Activated naive CD8-positive, alpha-beta T cell (primary cell): ENCODE results near the gene ARF3.

Experiments used
- H3K27ac Mint-ChIP-seq: one replicate; pipeline ENCODE4 v1.8.0; 2021; ENCODE audit warnings: mixed read lengths
- H3K27me3 Mint-ChIP-seq: one replicate; pipeline ENCODE4 v1.8.0; 2021; ENCODE audit warnings: mixed read lengths
- H3K36me3 Mint-ChIP-seq: one replicate; pipeline ENCODE4 v1.8.0; 2021; ENCODE audit warnings: mixed read lengths
- H3K4me1 Mint-ChIP-seq: one replicate; pipeline ENCODE4 v1.8.0; 2021; ENCODE audit warnings: low read depth, mixed read lengths
- H3K4me3 Mint-ChIP-seq: one replicate; pipeline ENCODE4 v1.8.0; 2021; ENCODE audit warnings: mild to moderate bottlenecking, mixed read lengths
- H3K9me3 Mint-ChIP-seq: one replicate; pipeline ENCODE4 v1.8.0; 2021; ENCODE audit warnings: low read depth, mixed read lengths

The ARF3 gene

GRCh38 chr12:48988030-48988649 is 30.9 kb upstream of the ARF3 start:
- Mint-ChIP-seq H3K9me3 (no peaks in the 10 kb centered on the region), H3K36me3 (no peaks in the 10 kb centered on the region), H3K27ac (no peak overlapping the region)

GRCh38 chr12:48986720-48987291 is 29.5 kb upstream of the ARF3 start:
- peaks cover 13% of the 10 kb centered on the region for H3K4me1 Mint-ChIP-seq

More at GRCh38 chr12:48988030-48988649, 30.9 kb upstream of the ARF3 start:
- no peak overlapping the region for H3K4me3 Mint-ChIP-seq
- H3K27me3 Mint-ChIP-seq, result peaks cover 19% of the 10 kb centered on the region
- peaks cover 6% of the 10 kb centered on the region for H3K4me1 Mint-ChIP-seq

DNA sequence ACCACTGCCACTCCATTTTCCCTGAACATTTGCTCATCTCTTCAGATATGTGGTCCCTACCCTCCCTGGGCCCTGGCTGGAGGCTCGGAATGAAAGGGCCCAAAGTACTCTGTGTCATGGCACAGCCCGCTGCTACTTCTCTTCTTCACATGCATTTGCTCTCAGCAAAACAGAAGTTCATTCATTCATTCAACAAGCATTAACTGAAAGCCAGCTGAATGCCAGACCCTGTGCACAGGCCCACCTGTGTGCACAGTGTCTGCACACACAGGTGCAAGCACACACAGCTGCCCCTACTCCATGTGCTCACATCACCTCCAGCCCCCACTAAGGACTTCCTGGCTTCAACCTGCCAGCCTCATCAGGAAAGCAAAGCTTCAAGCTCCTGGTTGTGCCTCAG is 28.6 kb upstream of the ARF3 start:
- Mint-ChIP-seq H3K27me3 (peaks cover 19% of the 10 kb centered on the region), H3K4me3 (no peak overlapping the region), H3K36me3 (no peaks in the 10 kb centered on the region), H3K9me3 (no peaks in the 10 kb centered on the region), H3K4me1 (peaks cover 20% of the 10 kb centered on the region), H3K27ac (no peak overlapping the region)

More at GRCh38 chr12:48986720-48987291, 29.5 kb upstream of the ARF3 start:
- Mint-ChIP-seq H3K27me3 (peaks cover 19% of the 10 kb centered on the region), H3K27ac (no peak overlapping the region), H3K4me3 (no peak overlapping the region), H3K36me3 (no peaks in the 10 kb centered on the region), H3K9me3 (no peaks in the 10 kb centered on the region)

DNA sequence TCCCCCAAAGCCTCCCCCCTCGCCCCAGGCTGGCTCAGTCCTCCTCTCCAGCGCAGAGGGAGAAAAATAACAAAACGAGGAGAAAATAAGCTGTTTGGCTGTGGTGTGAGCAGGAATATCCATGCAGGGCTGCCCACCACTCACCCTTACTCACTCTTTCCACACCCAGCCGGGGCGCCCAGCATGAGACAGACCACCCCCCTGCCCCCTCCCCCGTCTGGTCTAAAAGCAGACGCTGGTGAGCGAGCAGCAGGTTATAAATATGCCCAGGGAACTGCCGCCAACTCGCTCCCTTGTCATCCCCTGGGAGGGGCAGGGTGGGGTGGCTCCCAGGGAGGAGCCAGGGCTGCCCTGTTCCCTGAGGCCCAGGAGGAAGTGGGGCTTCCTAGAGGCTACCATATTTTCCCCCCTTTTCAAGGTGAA is 28.2 kb upstream of the ARF3 start:
- Mint-ChIP-seq H3K27me3 (peaks cover 15% of the 10 kb centered on the region), H3K4me3 (no peak overlapping the region), H3K27ac (no peak overlapping the region), H3K36me3 (no peaks in the 10 kb centered on the region), H3K9me3 (no peaks in the 10 kb centered on the region), H3K4me1 (peaks cover 23% of the 10 kb centered on the region)

- Mint-ChIP-seq H3K4me3 (peak overlapping the region; percentile 80), H3K36me3 (no peaks in the 10 kb centered on the region), H3K9me3 (no peaks in the 10 kb centered on the region), H3K27ac (no peak overlapping the region), H3K27me3 (no peaks in the 10 kb centered on the region), H3K4me1 (peaks cover 35% of the 10 kb centered on the region)
These were observed 25.3 kb upstream of the ARF3 start for GRCh38 chr12:48982397-48983080.

DNA sequence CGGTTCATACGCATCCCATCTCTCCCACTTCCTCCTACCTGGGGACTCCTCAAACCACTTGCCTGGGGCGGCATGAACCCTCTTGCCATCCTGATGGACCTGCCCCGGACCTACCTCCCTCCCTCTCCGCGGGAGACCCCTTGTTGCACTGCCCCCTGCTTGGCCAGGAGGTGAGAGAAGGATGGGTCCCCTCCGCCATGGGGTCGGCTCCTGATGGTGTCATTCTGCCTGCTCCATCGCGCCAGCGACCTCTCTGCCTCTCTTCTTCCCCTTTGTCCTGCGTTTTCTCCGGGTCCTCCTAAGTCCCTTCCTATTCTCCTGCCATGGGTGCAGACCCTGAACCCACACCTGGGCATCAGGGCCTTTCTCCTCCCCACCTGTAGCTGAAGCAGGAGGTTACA is 24.5 kb upstream of the ARF3 start:
- Mint-ChIP-seq H3K27ac (no peak overlapping the region), H3K9me3 (no peaks in the 10 kb centered on the region), H3K27me3 (no peaks in the 10 kb centered on the region), H3K4me1 (peaks cover 43% of the 10 kb centered on the region), H3K36me3 (no peaks in the 10 kb centered on the region), H3K4me3 (peak overlapping the region; percentile 80)

- no peaks in the 10 kb centered on the region for H3K27me3 Mint-ChIP-seq
- peaks cover 45% of the 10 kb centered on the region for H3K4me1 Mint-ChIP-seq
- H3K36me3 Mint-ChIP-seq, result no peaks in the 10 kb centered on the region
- H3K27ac Mint-ChIP-seq, result peak overlapping the region; percentile 28
- H3K4me3 Mint-ChIP-seq, result peak overlapping the region; percentile 84
- no peaks in the 10 kb centered on the region for H3K9me3 Mint-ChIP-seq
These were observed 23.9 kb upstream of the ARF3 start for GRCh38 chr12:48980953-48981756.

DNA sequence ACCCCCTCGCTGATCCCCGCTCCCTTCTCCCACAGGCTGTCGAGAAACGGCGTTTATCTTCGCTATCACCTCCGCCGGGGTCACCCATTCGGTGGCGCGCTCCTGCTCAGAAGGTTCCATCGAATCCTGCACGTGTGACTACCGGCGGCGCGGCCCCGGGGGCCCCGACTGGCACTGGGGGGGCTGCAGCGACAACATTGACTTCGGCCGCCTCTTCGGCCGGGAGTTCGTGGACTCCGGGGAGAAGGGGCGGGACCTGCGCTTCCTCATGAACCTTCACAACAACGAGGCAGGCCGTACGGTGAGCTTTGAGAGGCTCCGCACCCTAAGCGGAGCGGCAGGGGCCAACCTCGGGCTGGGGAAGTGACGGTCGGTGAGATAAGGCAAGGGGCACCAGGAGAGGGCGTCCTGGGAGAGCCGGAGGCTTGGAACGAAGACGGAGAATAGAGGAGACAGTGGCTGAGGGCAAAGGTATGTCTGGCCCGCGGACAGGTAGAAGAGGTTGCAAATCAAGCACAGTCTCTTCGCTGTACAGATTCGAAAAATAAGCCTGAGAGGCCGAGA is 23.2 kb upstream of the ARF3 start:
- H3K36me3 Mint-ChIP-seq, result no peaks in the 10 kb centered on the region
- H3K27me3 Mint-ChIP-seq, result no peaks in the 10 kb centered on the region
- H3K27ac Mint-ChIP-seq, result no peak overlapping the region
- no peaks in the 10 kb centered on the region for H3K9me3 Mint-ChIP-seq
- peak overlapping the region; percentile 84 for H3K4me3 Mint-ChIP-seq
- H3K4me1 Mint-ChIP-seq, result peaks cover 45% of the 10 kb centered on the region

GRCh38 chr12:48979602-48980388 is 22.5 kb upstream of the ARF3 start:
- peaks cover 45% of the 10 kb centered on the region for H3K4me1 Mint-ChIP-seq

DNA sequence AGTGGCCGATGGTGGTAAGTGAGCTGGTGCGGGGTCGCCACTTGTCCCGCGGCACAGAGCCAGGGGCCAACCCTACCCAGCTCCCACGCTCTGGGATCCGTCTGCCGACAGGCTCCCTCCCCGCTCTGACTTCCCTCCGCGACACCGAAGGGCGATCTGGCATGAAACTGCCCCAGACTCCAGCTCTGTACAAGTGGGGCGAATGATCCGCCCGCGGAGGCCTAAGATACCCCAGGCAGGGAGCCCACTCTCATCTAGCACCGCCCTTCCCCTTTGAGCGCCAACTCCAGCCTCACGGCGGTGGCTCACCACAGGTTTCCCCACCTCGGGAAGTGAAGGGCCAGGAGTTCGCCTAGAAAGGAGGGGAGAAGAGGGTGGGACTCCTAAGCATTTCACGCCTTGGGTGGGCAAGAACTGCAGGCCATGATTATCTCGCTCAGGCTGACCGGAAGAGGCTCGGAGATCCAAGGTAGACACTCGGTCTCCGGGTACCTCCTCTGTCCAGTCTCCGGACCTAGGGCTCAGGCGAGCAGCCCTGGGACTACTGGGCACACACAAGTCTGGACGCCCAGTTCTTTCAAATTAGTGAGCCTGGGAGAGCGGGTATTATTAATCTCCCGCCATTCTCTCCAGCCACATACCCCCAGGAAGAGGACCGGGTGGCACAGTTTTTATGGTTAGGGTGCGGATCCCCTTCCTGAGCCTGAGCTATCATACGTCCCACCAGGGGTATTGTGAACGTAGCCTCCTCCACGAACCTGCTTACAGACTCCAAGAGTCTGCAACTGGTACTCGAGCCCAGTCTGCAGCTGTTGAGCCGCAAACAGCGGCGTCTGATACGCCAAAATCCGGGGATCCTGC is 21.7 kb upstream of the ARF3 start:
- no peak overlapping the region for H3K27ac Mint-ChIP-seq
- H3K9me3 Mint-ChIP-seq, result no peaks in the 10 kb centered on the region
- H3K36me3 Mint-ChIP-seq, result no peaks in the 10 kb centered on the region
- H3K4me3 Mint-ChIP-seq, result peak overlapping the region; percentile 84
- H3K4me1 Mint-ChIP-seq, result peaks cover 45% of the 10 kb centered on the region
- peaks cover 5% of the 10 kb centered on the region for H3K27me3 Mint-ChIP-seq

More at GRCh38 chr12:48979602-48980388, 22.5 kb upstream of the ARF3 start:
- Mint-ChIP-seq H3K27ac (no peak overlapping the region), H3K4me3 (peak overlapping the region; percentile 84), H3K27me3 (peaks cover 2% of the 10 kb centered on the region), H3K36me3 (no peaks in the 10 kb centered on the region), H3K9me3 (no peaks in the 10 kb centered on the region)

DNA sequence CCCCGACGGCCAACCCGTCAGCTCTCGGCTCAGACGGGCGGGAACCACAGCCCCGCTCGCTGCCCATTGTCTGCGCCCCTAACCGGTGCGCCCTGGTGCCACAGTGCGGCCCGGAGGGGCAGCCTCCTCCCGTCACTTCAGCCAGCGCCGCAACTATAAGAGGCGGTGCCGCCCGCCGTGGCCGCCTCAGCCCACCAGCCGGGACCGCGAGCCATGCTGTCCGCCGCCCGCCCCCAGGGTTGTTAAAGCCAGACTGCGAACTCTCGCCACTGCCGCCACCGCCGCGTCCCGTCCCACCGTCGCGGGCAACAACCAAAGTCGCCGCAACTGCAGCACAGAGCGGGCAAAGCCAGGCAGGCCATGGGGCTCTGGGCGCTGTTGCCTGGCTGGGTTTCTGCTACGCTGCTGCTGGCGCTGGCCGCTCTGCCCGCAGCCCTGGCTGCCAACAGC is 21.0 kb upstream of the ARF3 start, which contains the start of gene WNT1:
WNT1 (plus strand) TSS at position 32 of the 450 bp plus-strand sequence; CDS start at position 361, 329 bp downstream.
- peaks cover 45% of the 10 kb centered on the region for H3K4me1 Mint-ChIP-seq
- peak within 1 kb of the TSS; percentile 84 for H3K4me3 Mint-ChIP-seq
- H3K36me3 Mint-ChIP-seq, result no peaks in the 10 kb centered on the region
- no peaks in the 10 kb centered on the region for H3K9me3 Mint-ChIP-seq
- H3K27ac Mint-ChIP-seq, result peak within 1 kb of the TSS; percentile 41
- H3K27me3 Mint-ChIP-seq, result peaks cover 5% of the 10 kb centered on the region

DNA sequence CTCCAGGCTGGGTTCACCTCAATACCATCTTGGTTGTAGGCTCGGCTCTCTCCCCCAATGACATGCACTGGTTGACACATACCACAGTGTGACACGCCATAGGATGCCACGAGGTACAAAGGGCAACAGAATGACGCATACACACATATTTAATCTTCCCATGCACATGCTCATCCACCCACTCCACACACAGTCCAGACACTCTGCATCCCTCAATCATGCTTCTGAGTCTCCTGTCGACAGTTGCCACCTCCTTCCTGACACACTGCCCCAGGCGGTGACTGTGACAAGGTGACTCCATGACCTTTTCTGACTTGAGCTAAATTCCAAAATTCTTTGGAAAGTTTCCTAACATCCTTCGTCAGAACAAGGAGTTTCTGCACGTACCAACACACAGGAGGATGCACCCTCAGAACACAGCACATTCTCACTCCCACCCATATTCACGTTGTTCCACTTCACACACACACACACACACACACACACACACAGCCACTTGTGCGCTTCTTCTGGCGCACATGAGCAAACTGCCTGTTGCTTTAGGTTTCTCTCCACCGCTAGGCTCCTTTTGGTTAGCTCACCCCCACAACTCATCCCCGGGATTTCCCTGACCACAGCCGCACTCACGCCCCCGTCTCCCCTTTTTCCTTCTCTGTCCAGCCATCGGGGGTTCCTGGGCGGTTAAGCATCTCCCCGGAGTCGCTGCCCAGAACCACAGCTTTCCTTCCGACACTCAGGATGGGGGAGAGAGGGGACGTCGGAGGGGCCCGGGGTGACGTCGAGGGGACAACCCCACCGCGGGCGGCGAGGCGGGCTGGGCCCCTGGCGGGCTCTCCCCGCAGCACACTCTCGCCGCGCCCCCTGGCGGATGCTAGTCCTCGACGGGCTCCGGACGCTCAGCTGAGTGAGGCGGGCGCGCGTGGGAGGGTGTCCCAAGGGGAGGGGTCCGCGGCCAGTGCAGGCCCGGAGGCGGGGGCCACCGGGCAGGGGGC is 20.3 kb upstream of the ARF3 start:
- peak overlapping the region; percentile 41 for H3K27ac Mint-ChIP-seq
- no peaks in the 10 kb centered on the region for H3K9me3 Mint-ChIP-seq
- H3K36me3 Mint-ChIP-seq, result no peaks in the 10 kb centered on the region
- H3K27me3 Mint-ChIP-seq, result peaks cover 7% of the 10 kb centered on the region
- peaks cover 46% of the 10 kb centered on the region for H3K4me1 Mint-ChIP-seq
- peak overlapping the region; percentile 56 for H3K4me3 Mint-ChIP-seq
